Measurements from ENCODE around the gene PJVK. TPM values are rescaled to one million over a fixed set of nuclear protein-coding genes. Genes with fewer than 3 reads are reported as not detected.

Gene PJVK
- total RNA-seq, 1 donor from 2014 or later, result 0.91 TPM

GRCh38 chr2:178425255-178425827 lies 25.8 kb upstream of the PJVK start:
- H3K4me3 ChIP-seq, result no peak overlapping the region
- H3K27ac ChIP-seq (replicated peaks), result no peak overlapping the region
- no peak for DNase-seq
- intact Hi-C loops (cut with micrococcal nuclease), result no loop called here
- H3K4me1 ChIP-seq, result no peaks in the 10 kb centered on the region
- no peak for TF ChIP-seq CTCF (IDR thresholded peaks at IDR 0.05; ENCODE audit: borderline replicate concordance)
- no peaks in the 10 kb centered on the region for H3K27me3 ChIP-seq (ENCODE audit: low read depth)
- H3K36me3 ChIP-seq, result peaks cover 42% of the 10 kb centered on the region
- peaks cover 23% of the 10 kb centered on the region for H3K9me3 ChIP-seq (replicated peaks)

DNA sequence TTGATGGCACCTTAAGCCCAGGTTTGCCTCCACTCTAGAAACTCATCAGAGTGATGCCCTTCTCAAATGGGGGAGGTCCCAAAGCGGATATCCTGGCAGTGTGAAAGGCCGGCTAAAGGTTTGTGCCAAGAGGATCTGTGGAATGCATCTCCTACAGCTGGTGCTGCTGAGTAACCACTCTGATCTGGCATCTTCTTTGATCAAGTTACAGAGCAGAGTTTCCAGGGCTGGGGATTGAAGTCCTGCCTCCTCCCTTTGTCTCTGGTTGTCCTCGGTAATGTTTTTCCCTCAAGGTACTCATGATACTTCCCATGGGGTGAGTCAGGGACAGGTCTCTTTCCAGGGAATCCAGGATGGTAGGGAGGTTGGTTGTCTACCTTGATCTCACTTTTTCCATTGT lies 24.8 kb upstream of the PJVK start:
- peaks cover 23% of the 10 kb centered on the region for H3K9me3 ChIP-seq (replicated peaks)
- intact Hi-C loops (cut with micrococcal nuclease), result no loop called here
- peaks cover 50% of the 10 kb centered on the region for H3K36me3 ChIP-seq
- no peaks in the 10 kb centered on the region for H3K4me1 ChIP-seq
- no peaks in the 10 kb centered on the region for H3K27me3 ChIP-seq (ENCODE audit: low read depth)
- DNase-seq, result no peak
- no peak for TF ChIP-seq CTCF (IDR thresholded peaks at IDR 0.05; ENCODE audit: borderline replicate concordance)
- H3K27ac ChIP-seq (replicated peaks), result no peak overlapping the region
- H3K4me3 ChIP-seq, result no peak overlapping the region

- no peak for TF ChIP-seq CTCF (IDR thresholded peaks at IDR 0.05; ENCODE audit: borderline replicate concordance)
- Histone ChIP-seq H3K27ac (replicated peaks) (no peak overlapping the region), H3K36me3 (peaks cover 60% of the 10 kb centered on the region), H3K4me3 (no peak overlapping the region), H3K4me1 (no peaks in the 10 kb centered on the region), H3K27me3 (ENCODE audit: low read depth) (no peaks in the 10 kb centered on the region), H3K9me3 (replicated peaks) (peaks cover 23% of the 10 kb centered on the region)
- intact Hi-C loops (cut with micrococcal nuclease), result no loop called here
- DNase-seq, result no peak
Measured at GRCh38 chr2:178427458-178427857, 23.7 kb upstream of the PJVK start.

GRCh38 chr2:178428396-178428806 lies 22.8 kb upstream of the PJVK start:
- H3K27me3 ChIP-seq (ENCODE audit: low read depth), result no peaks in the 10 kb centered on the region
- intact Hi-C loops (cut with micrococcal nuclease), result no loop called here
- no peak for DNase-seq
- peaks cover 23% of the 10 kb centered on the region for H3K9me3 ChIP-seq (replicated peaks)
- no peaks in the 10 kb centered on the region for H3K4me1 ChIP-seq
- no peak for TF ChIP-seq CTCF (IDR thresholded peaks at IDR 0.05; ENCODE audit: borderline replicate concordance)
- no peak overlapping the region for H3K27ac ChIP-seq (replicated peaks)
- no peak overlapping the region for H3K4me3 ChIP-seq
- peaks cover 70% of the 10 kb centered on the region for H3K36me3 ChIP-seq

DNA sequence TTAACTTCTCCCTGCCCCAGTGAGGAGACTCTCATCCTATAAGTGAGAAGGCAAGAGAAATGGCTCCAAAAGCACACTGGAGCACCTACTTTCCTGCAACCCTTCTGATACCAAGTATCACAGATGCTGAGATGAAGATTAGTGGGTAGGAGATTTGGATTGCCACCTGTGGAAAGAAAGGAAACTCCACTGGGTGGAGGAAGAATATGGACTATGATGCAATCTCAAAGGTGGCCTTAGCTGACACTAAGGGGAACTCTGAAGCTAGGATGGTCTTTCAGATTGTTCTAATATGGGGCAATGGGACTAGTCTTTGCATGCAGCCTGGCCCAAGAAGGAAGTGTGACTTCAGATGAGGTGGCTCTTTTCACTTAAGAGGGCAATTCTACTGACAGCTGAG lies 21.8 kb upstream of the PJVK start:
- H3K4me3 ChIP-seq, result no peak overlapping the region
- H3K4me1 ChIP-seq, result no peaks in the 10 kb centered on the region
- peaks cover 17% of the 10 kb centered on the region for H3K9me3 ChIP-seq (replicated peaks)
- no peak overlapping the region for H3K27ac ChIP-seq (replicated peaks)
- intact Hi-C loops (cut with micrococcal nuclease), result no loop called here
- no peak for TF ChIP-seq CTCF (IDR thresholded peaks at IDR 0.05; ENCODE audit: borderline replicate concordance)
- no peak for DNase-seq
- H3K27me3 ChIP-seq (ENCODE audit: low read depth), result no peaks in the 10 kb centered on the region
- H3K36me3 ChIP-seq, result peaks cover 79% of the 10 kb centered on the region
